NCI-H1694 treated with DMSO at 0.1 percent for 48 hours (cell line): ENCODE data around the gene IFITM5.
"Not testable (repeated sequence)": the region's sequence is repeated elsewhere in the genome, so short reads cannot be mapped to it uniquely, and the experiment has no call there.

ENCODE experiments used
- DNase-seq: peaks from one replicate; lab custom pipeline; 2025; lab: John Stamatoyannopoulos, UW

IFITM5 gene

DNA sequence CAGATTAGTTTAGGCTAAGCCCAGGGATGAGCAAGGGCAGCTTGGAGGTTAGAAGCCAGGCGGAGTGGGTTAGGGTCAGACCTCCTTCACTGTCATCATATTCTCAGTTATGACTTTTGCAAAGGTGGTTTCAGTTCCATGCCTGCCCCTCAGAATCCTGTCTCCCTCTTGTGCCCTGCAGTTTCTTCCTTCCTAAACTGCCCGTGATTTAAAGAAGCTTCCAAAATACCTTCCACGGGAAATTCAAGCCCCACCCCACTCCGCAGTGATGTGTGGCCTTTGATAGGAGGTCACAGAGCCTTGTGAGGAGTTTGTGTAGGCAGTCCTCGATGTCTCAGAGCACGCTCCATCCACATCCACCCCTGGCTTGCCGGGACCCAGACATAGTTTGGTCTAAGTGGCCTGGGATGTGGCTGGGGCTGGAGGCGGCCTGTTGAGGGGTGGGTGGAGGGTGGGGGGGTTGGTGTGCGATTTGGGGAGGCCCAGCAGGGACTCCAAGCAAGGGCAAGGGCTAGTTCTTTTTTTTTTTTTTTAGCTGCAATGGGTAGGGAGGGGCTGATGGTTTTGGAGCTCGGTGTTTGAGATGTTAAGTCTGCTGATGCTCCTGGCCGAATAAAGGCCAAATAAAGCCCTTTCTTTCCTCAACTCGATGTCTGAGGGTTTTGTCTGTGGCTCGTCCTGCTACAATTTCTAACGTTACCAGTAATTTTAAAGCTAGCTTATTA, 12.9 kb upstream of the IFITM5 start:
- no peak for DNase-seq

DNA sequence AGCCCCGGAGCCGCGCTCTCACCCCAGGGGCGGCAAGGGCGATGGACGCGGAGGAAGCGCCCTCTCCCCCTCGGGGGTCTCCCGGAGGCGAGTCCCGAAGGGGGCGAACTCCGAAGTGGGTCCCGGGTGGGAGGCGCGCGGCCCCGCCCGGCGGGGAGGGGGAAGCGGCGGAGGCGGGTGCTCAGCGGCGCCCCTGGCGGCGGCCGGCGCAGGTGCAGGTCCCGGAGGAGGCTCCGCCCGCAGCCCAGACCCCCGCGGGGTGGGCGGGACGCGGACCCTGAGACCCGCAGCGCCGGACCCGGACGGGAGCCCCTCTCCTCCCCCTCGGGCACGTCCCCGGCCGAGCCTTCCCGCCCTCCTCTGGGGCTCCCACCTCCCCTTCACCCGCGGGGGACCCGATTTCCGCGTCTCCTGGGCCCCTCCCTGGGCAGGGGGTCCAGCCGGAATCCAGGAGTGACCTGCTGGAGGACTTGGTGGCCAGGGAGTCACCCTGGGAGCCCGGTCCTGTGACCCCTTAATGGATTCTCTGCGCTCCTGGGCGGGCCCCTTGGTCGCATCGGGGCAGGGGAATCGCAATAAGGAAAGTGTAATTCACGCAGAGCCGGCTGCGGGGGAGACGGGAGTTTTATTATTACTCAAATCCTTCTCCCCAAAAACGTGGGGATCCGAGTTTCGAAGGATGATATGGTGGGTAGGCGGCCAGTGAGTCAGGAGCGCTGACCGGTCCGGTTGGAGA, 11.9 kb upstream of the IFITM5 start:
- DNase-seq = not testable (repeated sequence)

GRCh38 chr11:309979-310572, 10.8 kb upstream of the IFITM5 start:
- not testable (repeated sequence) for DNase-seq

- not testable (repeated sequence) for DNase-seq
Measured at GRCh38 chr11:308740-309665, 9.7 kb upstream of the IFITM5 start.

DNA sequence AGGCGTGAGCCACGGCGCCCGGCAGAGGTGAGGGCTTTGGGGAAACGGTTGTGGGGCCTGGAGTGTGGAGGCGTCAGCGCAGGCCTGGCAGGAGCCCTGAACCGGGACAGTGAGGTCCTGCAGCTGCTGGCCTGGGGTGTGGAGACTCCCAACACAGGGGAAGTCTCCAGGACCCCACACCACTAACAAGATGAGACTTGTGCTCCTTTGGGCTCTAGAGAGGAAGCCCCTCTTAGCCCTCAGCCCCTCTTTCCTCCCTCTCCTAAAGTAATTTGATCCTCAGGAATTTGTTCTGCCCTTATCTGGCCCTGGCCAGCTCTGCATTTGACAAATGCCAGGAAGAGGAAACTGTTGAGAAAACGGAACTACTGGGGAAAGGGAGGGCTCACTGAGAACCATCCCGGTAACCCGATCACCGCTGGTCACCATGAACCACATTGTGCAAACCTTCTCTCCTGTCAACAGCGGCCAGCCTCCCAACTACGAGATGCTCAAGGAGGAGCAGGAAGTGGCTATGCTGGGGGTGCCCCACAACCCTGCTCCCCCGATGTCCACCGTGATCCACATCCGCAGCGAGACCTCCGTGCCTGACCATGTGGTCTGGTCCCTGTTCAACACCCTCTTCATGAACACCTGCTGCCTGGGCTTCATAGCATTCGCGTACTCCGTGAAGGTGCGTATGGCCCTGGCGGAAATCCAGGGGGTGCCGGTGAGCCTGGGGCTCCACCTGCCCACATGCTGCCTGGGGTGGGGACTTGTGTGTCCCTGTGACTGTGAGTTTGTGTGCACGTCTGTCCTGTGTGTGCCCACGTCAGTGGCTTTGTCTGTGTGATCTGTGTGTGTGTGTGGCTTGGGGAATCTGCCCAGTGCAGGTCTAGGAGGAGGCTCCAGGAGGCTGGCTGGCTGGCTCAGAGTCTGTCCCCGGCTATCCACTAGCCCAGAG, 8.7 kb upstream of the IFITM5 start, which contains the start of gene IFITM2:
IFITM2 (plus strand) TSS at position 51 of the 943 bp plus-strand sequence; CDS start at position 428, 377 bp downstream.
- DNase-seq = not testable (repeated sequence)

GRCh38 chr11:306645-307371, 7.5 kb upstream of the IFITM5 start:
- DNase-seq = no peak

DNA sequence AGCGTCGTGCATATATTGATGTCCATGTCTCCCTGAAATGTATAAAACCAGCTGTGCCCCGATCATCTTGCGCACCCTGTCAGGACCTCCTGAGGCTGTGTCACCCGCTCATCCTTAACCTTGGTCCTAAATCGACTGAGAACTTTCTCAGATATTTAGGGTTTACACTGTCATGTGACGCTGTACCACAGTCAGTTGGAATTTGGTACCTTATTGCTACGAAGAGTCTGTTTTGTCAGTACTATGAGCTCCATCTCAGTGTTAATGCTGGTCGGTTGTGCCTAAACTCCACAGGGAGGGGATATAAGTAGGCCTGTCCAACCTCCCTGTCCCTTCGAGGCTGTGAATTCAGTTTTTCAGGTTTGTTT, 6.5 kb upstream of the IFITM5 start:
- DNase-seq = no peak

DNA sequence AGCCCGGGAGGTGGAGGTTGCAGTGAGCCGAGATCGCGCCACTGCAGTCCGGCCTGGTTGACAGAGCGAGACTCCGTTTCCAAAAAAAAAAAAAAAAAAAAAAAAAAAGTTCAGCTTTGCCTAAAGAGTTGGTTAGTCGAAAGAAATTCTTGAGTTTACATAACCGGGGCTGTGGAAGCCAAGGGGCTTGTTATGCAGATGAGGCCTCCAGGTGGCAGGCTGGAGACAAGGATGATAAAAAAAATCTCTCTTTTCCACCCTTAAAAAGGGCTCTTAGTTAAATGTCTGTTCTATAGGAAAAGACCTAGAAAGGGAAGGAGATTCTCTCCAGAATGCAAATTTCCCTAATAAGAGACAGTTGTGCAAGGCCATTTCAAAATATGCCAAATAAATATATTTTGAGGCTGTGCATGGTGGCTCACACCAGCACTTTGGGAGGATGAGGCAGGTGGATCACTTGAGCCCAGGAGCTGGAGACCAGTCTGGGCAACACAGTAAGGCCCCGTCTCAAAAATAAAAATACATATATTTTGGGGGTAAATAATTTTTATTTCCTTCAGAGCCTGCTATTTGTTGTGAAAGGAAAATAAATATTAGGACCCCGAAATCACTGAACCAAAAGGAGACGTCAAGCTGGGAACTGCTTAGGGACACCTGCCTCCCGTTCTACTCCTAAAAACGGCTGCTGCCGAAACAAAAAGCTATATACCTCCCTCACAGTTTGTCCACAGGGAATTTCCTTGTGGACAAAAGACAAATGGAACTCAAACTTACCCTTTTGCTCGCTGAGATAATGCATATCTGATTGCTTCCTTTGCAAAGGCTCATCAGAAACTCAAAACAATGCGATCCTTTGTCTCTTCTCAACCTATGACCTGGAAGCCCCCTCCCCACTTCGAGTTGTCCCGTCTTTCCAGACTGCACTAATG, 5.9 kb upstream of the IFITM5 start:
- DNase-seq = peak; percentile 52

GRCh38 chr11:304061-304506, 4.8 kb upstream of the IFITM5 start:
- no peak for DNase-seq

DNA sequence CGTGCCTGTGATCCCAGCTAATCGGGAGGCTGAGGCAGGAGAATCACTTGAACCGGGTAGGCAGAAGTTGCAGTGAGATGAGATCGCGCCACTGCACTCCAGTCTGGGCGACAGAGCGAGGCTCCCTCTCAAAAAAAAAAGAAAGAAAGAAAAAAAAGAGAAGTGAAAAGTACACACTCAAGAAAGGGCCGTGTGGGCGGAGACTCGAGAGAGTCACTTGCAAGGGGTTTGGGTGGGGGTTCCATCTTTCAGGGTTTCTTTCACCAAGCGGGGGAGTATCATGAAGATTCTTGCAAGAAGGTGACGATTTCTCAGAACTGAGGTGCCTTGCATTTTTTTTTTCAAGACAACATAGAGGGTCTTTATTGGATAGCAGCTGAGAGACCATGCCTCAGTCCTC, 4.0 kb upstream of the IFITM5 start:
- DNase-seq = no peak

DNA sequence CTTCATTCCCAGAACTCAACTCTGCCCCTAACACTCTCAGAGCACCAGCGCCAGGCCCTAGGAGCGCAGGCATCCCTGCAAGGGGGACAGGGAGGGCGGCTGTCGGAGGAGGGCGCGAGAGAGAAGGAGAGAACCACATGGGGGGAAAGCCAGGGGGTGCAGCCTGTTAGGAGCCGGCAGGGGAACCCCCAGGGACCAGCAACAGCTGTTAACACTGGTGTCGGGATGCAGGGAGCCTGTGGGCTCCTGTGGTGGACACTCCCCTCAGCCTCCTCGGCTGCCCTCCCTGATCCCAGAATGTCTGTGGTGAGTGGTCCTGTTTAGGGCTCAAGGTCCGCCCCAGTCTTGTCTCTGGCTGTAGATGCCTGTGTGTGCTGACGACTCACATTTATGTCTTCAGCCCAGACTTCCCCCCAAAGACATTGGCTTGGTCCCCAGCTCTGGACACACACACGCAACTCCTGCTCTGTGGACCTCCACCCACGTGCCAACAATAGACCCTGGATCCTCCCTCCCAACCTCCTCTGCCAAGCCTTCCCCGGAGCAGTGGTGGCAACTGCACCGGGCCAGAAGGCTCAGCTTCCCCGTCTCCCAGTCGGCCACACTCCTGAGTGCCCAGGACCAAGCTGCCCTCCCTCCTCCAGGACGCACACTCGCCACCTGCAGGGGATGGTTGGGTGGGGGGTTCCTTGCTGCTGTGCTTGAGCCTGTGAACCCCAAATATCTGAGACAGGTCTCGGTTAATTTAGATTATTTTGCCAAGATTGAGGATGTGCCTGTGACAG, 817 bp upstream of the IFITM5 start:
- DNase-seq = no peak

DNA sequence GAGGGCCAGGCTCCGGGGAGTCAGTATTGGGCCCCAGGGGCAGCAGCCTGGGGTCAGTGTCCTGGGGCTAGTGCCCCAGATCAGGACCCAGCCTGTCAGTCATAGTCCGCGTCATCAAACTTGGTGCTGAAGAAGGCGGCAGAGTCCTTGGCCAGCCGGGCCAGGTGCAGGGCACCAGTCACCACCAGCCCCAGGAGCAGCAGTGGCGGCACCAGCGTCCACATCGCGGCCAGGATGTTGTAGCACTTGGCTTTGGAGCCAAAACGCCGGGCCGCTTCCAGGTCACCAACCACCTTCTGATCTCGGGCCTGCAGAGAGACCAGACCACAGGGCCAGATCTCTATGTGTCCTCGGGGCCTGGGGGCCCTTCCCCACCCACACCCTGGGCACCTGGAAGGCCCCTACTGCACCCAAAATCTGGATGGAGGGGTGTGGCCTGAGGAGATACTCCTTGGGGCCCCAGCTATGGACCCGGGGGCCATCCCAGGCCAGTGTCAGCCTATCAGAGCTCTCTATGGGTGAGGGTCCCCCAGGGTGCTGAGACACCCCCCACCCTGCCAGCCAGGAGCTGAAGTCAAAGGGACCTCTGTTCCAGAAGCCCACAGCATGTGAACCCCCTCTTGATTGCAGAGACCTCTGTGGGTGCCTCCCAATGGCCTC, 790 bp downstream of the IFITM5 start:
- DNase-seq = no peak

DNA sequence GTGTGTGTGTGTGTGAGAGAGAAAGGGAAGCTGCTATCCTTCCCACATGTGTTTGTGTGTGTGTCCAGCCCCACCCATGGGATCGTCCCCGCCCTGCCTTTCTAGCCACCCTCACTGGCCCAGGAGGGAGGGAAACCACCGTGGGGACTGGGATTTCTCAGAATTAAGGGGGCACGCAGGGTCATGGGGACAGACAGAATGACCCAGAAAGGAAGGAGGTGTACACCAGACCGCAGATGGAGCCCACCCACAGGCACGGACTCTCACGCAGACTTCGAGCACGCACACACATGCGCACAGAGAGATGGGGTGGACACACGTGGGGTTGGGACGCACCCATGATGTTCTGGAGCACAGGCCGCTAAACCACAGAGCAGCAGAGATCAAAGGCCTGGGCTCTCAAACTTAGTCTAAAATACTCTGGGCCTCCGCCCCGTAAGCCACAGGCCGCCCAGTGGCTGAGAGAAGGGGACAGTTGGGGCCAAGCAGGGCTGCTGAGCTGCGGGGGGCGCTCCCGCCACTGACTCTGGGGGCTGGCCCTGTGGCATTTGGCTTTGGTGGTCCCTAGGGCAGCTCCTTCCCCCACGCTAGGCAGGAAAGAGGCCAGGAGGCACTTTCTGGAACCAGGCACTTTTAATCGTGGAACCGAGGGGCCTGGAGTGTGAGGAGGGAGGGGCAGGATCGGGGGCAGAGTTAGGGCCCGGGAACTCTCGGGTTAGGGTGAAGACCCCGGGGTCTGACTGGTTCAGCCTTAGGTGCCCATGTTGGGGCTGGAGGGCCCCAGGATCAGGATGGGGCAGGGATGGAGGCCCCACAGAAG, 1.5 kb downstream of the IFITM5 start:
- no peak for DNase-seq

GRCh38 chr11:297051-297585, 2.2 kb downstream of the IFITM5 start:
- DNase-seq = no peak

GRCh38 chr11:296171-297050, 2.9 kb downstream of the IFITM5 start:
- no peak for DNase-seq
